K562 (cell line): ENCODE measurements around the gene JMJD1C. TPM values are rescaled to one million over a fixed set of nuclear protein-coding genes. Genes with fewer than 3 reads are reported as not detected.

Source experiments
- DEAF1 ChIP-seq: fragments of 450-650 bp; formaldehyde crosslinking; IDR thresholded peaks from 2 replicates; pipeline ENCODE4 v1.4.0; 2020; ENCODE audit warnings: mild to moderate bottlenecking, moderate library complexity
- FOSL1 ChIP-seq: fragments of 200-800 bp; sonication (Bioruptor generic); conservative IDR thresholded peaks from 2 replicates; pipeline ENCODE4 v1.6.1; 2016; ENCODE audit warnings: missing genetic modification characterization, missing compliant biosample characterization
- FOXJ3 ChIP-seq: sonication (generic); formaldehyde crosslinking; IDR thresholded peaks from 2 replicates; pipeline ENCODE4 v1.4.0; 2020; ENCODE audit warnings: mild to moderate bottlenecking, missing genetic modification reagents
- HMG20A ChIP-seq: fragments of 450-650 bp; formaldehyde crosslinking; conservative IDR thresholded peaks from 2 replicates; pipeline ENCODE4 v1.4.0; 2020; ENCODE audit warnings: mild to moderate bottlenecking, mixed read lengths
- MLLT1 ChIP-seq, 2 experiments: fragments of 450-650 bp; IDR thresholded peaks; 2 replicates each; pipeline ENCODE4 v1.6.1; 2016
- PRPF4 ChIP-seq: fragments of 200-400 bp; formaldehyde crosslinking; IDR thresholded peaks from one replicate; pipeline ENCODE4 v1.6.1; 2017; ENCODE audit warnings: low read length, low read depth, mild to moderate bottlenecking; ENCODE audit not compliant: insufficient read depth, poor library complexity, severe bottlenecking
- ZNF280A ChIP-seq: fragments of 450-650 bp; IDR thresholded peaks from 2 replicates; pipeline ENCODE4 v1.6.1; 2018; ENCODE audit warnings: mild to moderate bottlenecking, low read depth; ENCODE audit not compliant: partially characterized antibody
- ZNF445 ChIP-seq: fragments of 250-450 bp; sonication (Bioruptor Pico); IDR thresholded peaks from 2 replicates; pipeline ENCODE4 v1.4.0; 2020; ENCODE audit warnings: low read depth, mild to moderate bottlenecking, moderate library complexity
- ZNF561 ChIP-seq: fragments of 450-650 bp; formaldehyde crosslinking; conservative IDR thresholded peaks from 2 replicates; pipeline ENCODE4 v1.4.0; 2020; ENCODE audit warnings: mild to moderate bottlenecking, moderate library complexity
- polyA plus RNA-seq, 8 experiments: library from polyadenylated mRNA; depleted of rRNA in 4 of 8; stranded (reverse) in 5 of 8; unstranded in 3 of 8; fragments of >200 nt; fragmentation: Nextera tagmentation in 2 of 8; fragmentation: Illumina TruSeq in 1 of 8; extraction: Ambion mirVana in 2 of 8; extraction: Trizol in 1 of 8; gene quantifications; 2 replicates each; pipeline versions ENCODE4 v1.2.1 to v1.2.3, GENCODE V29; 2011 to 2014; ENCODE audit warnings: inconsistent platforms in 1 of 8, missing spikeins in 1 of 8
- total RNA-seq, 7 experiments: library from RNA; depleted of rRNA in 6 of 7; stranded (reverse); fragments of >200 nt in 6 of 7; fragmentation: Illumina TruSeq in 2 of 7; extraction: Trizol in 2 of 7; gene quantifications; 2 replicates each; pipeline versions ENCODE4 v1.2.1 to v1.2.3, GENCODE V29; 2011 to 2021; ENCODE audit warnings: low replicate concordance in 1 of 7

The JMJD1C gene
- total and polyA plus RNA-seq, 9 of the 15 experiments (the other 6 are each of a cell fraction or from before 2014, with no cell fraction given): 25.3 to 68.0 (median 47.2) TPM

- TF ChIP-seq FOSL1 (tag) (peak; percentile 13; the same call in 1 of the 2 replicates), DEAF1 (no peak), ZNF445 (CRISPR knock-in tag) (no peak), HMG20A (CRISPR knock-in tag) (0 out of 2 replicates have a peak, but pooled peaks have one; percentile 37), ZNF561 (no peak), MLLT1 (IDR thresholded peaks at IDR 0.05) (peak; percentile 88 to 92), PRPF4 (no peak), FOXJ3 (no peak), ZNF280A (no peak)
Observed at GRCh38 chr10:63267414-63268148, 198.2 kb downstream of the JMJD1C start (continued).
